ENCODE measurements around the gene UHMK1.

DNA sequence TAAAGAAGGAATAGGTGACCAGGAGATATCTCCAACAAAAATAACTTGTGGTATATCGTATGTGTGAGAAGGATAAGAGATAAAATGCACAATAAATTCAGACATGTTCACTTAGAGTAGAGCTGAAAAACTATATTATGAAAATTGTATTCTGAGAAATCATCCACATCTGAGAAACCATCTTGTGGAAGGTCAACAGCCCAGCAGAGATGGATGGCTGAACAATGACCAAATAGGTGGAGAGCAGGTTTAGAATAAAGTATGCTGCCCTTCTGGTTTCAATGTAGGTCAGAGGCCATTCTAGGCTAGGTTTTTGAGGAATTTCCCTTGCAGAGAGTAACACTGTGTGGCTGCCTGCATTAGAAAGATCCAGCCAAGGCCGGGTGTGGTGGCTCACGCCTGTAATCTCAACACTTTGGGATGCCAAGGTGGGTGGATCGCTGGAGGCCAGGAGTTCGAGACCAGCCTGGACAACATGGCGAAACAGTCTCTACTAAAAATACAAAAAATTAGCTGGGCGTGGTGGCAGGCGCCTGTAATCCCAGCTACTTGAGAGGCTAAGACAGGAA, 55.1 kb downstream of the UHMK1 start:
- TF ChIP-seq, protein P1, sequence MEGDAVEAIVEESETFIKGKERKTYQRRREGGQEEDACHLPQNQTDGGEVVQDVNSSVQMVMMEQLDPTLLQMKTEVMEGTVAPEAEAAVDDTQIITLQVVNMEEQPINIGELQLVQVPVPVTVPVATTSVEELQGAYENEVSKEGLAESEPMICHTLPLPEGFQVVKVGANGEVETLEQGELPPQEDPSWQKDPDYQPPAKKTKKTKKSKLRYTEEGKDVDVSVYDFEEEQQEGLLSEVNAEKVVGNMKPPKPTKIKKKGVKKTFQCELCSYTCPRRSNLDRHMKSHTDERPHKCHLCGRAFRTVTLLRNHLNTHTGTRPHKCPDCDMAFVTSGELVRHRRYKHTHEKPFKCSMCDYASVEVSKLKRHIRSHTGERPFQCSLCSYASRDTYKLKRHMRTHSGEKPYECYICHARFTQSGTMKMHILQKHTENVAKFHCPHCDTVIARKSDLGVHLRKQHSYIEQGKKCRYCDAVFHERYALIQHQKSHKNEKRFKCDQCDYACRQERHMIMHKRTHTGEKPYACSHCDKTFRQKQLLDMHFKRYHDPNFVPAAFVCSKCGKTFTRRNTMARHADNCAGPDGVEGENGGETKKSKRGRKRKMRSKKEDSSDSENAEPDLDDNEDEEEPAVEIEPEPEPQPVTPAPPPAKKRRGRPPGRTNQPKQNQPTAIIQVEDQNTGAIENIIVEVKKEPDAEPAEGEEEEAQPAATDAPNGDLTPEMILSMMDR (IDR thresholded peaks at IDR 0.05) = no peak
- TF ChIP-seq POLR2AphosphoS5 (IDR thresholded peaks at IDR 0.05) = no peak

All from transverse colon (tissue), 4 donors.